SH-SY5Y (cell line): ENCODE data around the gene MARK2.

Source experiments
- GATA2 ChIP-seq: IDR thresholded peaks from 2 replicates; pipeline ENCODE4 v1.6.1; 2011; ENCODE audit warnings: mild to moderate bottlenecking, low read depth, low read length
- GATA3 ChIP-seq: IDR thresholded peaks from 2 replicates; pipeline ENCODE4 v1.6.1; 2011; ENCODE audit warnings: low read depth, mild to moderate bottlenecking, low read length, moderate library complexity

DNA sequence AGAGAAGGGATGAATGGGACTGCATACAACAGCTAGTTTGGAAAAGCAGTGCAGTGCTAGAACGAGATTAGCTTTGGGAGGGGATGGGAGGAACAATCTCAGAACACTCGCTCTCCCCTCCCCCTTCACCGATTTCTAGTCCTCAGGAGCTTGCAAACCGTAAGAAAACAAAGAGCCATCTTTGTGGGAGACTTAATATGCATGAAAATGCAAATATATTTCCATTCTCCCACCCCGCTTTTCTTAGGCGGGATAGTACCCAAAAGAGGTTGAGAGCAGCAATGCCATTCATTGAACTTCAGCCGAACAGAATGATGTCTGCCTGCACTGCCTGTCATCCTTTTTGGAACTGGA, 24.6 kb upstream of the MARK2 start:
- TF ChIP-seq GATA2 = no peak
- no peak for TF ChIP-seq GATA3
